ENCODE data around the gene SMARCE1.

DNA sequence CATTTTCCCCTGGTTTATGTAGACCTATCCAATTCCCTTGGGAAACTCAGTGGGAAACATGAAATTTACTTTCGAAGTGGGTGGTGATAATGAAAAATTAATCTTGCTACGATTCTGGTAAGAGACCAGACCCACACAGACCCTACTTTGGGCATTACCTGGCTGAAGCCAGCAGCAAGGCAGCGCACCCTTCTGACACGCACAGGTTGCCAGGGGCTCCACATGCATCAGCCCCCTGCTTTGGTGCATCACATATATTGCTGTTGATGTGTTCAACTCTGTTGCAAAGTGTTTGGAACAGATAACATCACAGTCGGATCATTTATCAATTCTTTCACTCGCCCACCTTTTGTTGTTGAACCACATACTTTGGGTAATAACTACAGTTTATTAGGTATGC, 26.6 kb downstream of the SMARCE1 start:
- TF ChIP-seq, protein P1, sequence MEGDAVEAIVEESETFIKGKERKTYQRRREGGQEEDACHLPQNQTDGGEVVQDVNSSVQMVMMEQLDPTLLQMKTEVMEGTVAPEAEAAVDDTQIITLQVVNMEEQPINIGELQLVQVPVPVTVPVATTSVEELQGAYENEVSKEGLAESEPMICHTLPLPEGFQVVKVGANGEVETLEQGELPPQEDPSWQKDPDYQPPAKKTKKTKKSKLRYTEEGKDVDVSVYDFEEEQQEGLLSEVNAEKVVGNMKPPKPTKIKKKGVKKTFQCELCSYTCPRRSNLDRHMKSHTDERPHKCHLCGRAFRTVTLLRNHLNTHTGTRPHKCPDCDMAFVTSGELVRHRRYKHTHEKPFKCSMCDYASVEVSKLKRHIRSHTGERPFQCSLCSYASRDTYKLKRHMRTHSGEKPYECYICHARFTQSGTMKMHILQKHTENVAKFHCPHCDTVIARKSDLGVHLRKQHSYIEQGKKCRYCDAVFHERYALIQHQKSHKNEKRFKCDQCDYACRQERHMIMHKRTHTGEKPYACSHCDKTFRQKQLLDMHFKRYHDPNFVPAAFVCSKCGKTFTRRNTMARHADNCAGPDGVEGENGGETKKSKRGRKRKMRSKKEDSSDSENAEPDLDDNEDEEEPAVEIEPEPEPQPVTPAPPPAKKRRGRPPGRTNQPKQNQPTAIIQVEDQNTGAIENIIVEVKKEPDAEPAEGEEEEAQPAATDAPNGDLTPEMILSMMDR (IDR thresholded peaks at IDR 0.05) = no peak
- TF ChIP-seq POLR2A (IDR thresholded peaks at IDR 0.05) (no peak), EP300 (IDR thresholded peaks at IDR 0.05) (no peak)
